ENCODE results near the gene LNX2. TPM values are rescaled to one million over a fixed set of nuclear protein-coding genes. Genes with fewer than 3 reads are reported as not detected.
A peak's percentile ranks its signal among the peaks of the same experiment; 100 is the strongest.

The LNX2 gene
- total and polyA plus RNA-seq, 3 experiments from 2014 or later: 4.4 to 5.0 (median 4.7) TPM

- Mint-ChIP-seq H3K4me1 (no peaks in the 10 kb centered on the region), H3K27ac (no peak overlapping the region), H3K9me3 (no peaks in the 10 kb centered on the region), H3K4me3 (no peak overlapping the region), H3K36me3 (peaks cover 0 to 1% (median 0%) of the 10 kb centered on the region in 3 donors), H3K27me3 (peaks cover 10 to 24% of the 10 kb centered on the region in 2 donors)
- ChIA-PET POLR2A (no interaction called here), CTCF (no interaction called here)
- DNase-seq: no peak
- no peak overlapping the region for H3K27ac ChIP-seq (ENCODE audit: low read depth, low read length)
- H3K27me3 ChIP-seq (ENCODE audit: insufficient read depth, low read length, poor library complexity, severe bottlenecking): no peaks in the 10 kb centered on the region
- H3K4me3 ChIP-seq (ENCODE audit: low read length): no peak overlapping the region
- no peaks in the 10 kb centered on the region for H3K9me3 ChIP-seq (ENCODE audit: low read length)
- no peaks in the 10 kb centered on the region for H3K4me1 ChIP-seq (ENCODE audit: insufficient read depth, low read length)
- H3K36me3 ChIP-seq (ENCODE audit: insufficient read depth, low read length): no peaks in the 10 kb centered on the region
Observed at GRCh38 chr13:27508802-27509201, 111.5 kb downstream of the LNX2 start.

GRCh38 chr13:27505792-27506191 lies 114.5 kb downstream of the LNX2 start:
- no peak overlapping the region for H3K4me3 ChIP-seq (ENCODE audit: low read length)
- ChIA-PET POLR2A (no interaction called here), CTCF (no interaction called here)
- Mint-ChIP-seq H3K27me3 (peaks cover 10 to 15% of the 10 kb centered on the region in 2 donors), H3K4me1 (no peaks in the 10 kb centered on the region), H3K9me3 (no peaks in the 10 kb centered on the region), H3K4me3 (no peak overlapping the region), H3K36me3 (peaks cover 0 to 1% (median 0%) of the 10 kb centered on the region in 3 donors), H3K27ac (no peak overlapping the region)
- peaks cover 3% of the 10 kb centered on the region for H3K27me3 ChIP-seq (ENCODE audit: insufficient read depth, low read length, poor library complexity, severe bottlenecking)
- no peaks in the 10 kb centered on the region for H3K4me1 ChIP-seq (ENCODE audit: insufficient read depth, low read length)
- no peaks in the 10 kb centered on the region for H3K36me3 ChIP-seq (ENCODE audit: insufficient read depth, low read length)
- no peak for DNase-seq
- no peak overlapping the region for H3K27ac ChIP-seq (ENCODE audit: low read depth, low read length)
- no peaks in the 10 kb centered on the region for H3K9me3 ChIP-seq (ENCODE audit: low read length)

GRCh38 chr13:27504868-27505194 lies 115.5 kb downstream of the LNX2 start:
- no peaks in the 10 kb centered on the region for H3K36me3 ChIP-seq (ENCODE audit: insufficient read depth, low read length)
- no peak overlapping the region for H3K27ac ChIP-seq (ENCODE audit: low read depth, low read length)
- H3K27me3 ChIP-seq (ENCODE audit: insufficient read depth, low read length, poor library complexity, severe bottlenecking): peaks cover 3% of the 10 kb centered on the region
- Mint-ChIP-seq H3K36me3 (peaks cover 0 to 1% (median 0%) of the 10 kb centered on the region in 3 donors), H3K27ac (peak overlapping the region in 1 of 8 donors; percentile 45), H3K4me1 (no peaks in the 10 kb centered on the region), H3K9me3 (no peaks in the 10 kb centered on the region), H3K4me3 (no peak overlapping the region), H3K27me3 (peaks cover 5 to 13% of the 10 kb centered on the region in 2 donors)
- no peak overlapping the region for H3K4me3 ChIP-seq (ENCODE audit: low read length)
- DNase-seq: no peak
- no peaks in the 10 kb centered on the region for H3K4me1 ChIP-seq (ENCODE audit: insufficient read depth, low read length)
- POLR2A ChIA-PET: no interaction called here
- CTCF ChIA-PET: no interaction called here
- H3K9me3 ChIP-seq (ENCODE audit: low read length): no peaks in the 10 kb centered on the region

- Histone ChIP-seq H3K4me3 (ENCODE audit: low read length) (no peak overlapping the region), H3K4me1 (ENCODE audit: insufficient read depth, low read length) (no peaks in the 10 kb centered on the region), H3K27me3 (ENCODE audit: insufficient read depth, low read length, poor library complexity, severe bottlenecking) (peaks cover 3% of the 10 kb centered on the region), H3K27ac (ENCODE audit: low read depth, low read length) (no peak overlapping the region), H3K9me3 (ENCODE audit: low read length) (no peaks in the 10 kb centered on the region), H3K36me3 (ENCODE audit: insufficient read depth, low read length) (no peaks in the 10 kb centered on the region)
- CTCF ChIA-PET: no interaction called here
- POLR2A ChIA-PET: no interaction called here
- Mint-ChIP-seq H3K4me3 (no peak overlapping the region), H3K27me3 (peaks cover 4 to 7% of the 10 kb centered on the region in 2 donors), H3K36me3 (no peaks in the 10 kb centered on the region), H3K4me1 (no peaks in the 10 kb centered on the region), H3K9me3 (no peaks in the 10 kb centered on the region), H3K27ac (peak overlapping the region in 3 of 8 donors; percentile 18 to 45 (median 44))
- no peak for DNase-seq
Observed at GRCh38 chr13:27504128-27504867, 116.0 kb downstream of the LNX2 start.

GRCh38 chr13:27500806-27501534 lies 119.4 kb downstream of the LNX2 start:
- DNase-seq: no peak
- CTCF ChIA-PET: no interaction called here
- POLR2A ChIA-PET: no interaction called here
- Histone ChIP-seq H3K27me3 (ENCODE audit: insufficient read depth, low read length, poor library complexity, severe bottlenecking) (peaks cover 3% of the 10 kb centered on the region), H3K9me3 (ENCODE audit: low read length) (no peaks in the 10 kb centered on the region), H3K36me3 (ENCODE audit: insufficient read depth, low read length) (no peaks in the 10 kb centered on the region), H3K4me3 (ENCODE audit: low read length) (no peak overlapping the region), H3K27ac (ENCODE audit: low read depth, low read length) (no peak overlapping the region), H3K4me1 (ENCODE audit: insufficient read depth, low read length) (no peaks in the 10 kb centered on the region)
- no peaks in the 10 kb centered on the region for H3K4me1 Mint-ChIP-seq
- no peak overlapping the region for H3K4me3 Mint-ChIP-seq
- peaks cover 4% of the 10 kb centered on the region in 2 donors for H3K27me3 Mint-ChIP-seq
- no peaks in the 10 kb centered on the region for H3K36me3 Mint-ChIP-seq
- H3K27ac Mint-ChIP-seq: no peak overlapping the region
- H3K9me3 Mint-ChIP-seq: no peaks in the 10 kb centered on the region

GRCh38 chr13:27497563-27498230 lies 122.6 kb downstream of the LNX2 start:
- no peaks in the 10 kb centered on the region for H3K36me3 Mint-ChIP-seq
- ChIA-PET POLR2A (no interaction called here), CTCF (no interaction called here)
- Histone ChIP-seq H3K4me1 (ENCODE audit: insufficient read depth, low read length) (no peaks in the 10 kb centered on the region), H3K9me3 (ENCODE audit: low read length) (no peaks in the 10 kb centered on the region), H3K36me3 (ENCODE audit: insufficient read depth, low read length) (no peaks in the 10 kb centered on the region), H3K4me3 (ENCODE audit: low read length) (no peak overlapping the region), H3K27me3 (ENCODE audit: insufficient read depth, low read length, poor library complexity, severe bottlenecking) (peaks cover 3% of the 10 kb centered on the region), H3K27ac (ENCODE audit: low read depth, low read length) (no peak overlapping the region)
- no peak overlapping the region for H3K4me3 Mint-ChIP-seq
- H3K4me1 Mint-ChIP-seq: no peaks in the 10 kb centered on the region
- no peak for DNase-seq
- peaks cover 1 to 3% of the 10 kb centered on the region in 2 donors for H3K27me3 Mint-ChIP-seq
- peak overlapping the region in 1 of 8 donors; percentile 9 for H3K27ac Mint-ChIP-seq
- H3K9me3 Mint-ChIP-seq: no peaks in the 10 kb centered on the region

GRCh38 chr13:27496536-27497273 lies 123.6 kb downstream of the LNX2 start:
- POLR2A ChIA-PET: no interaction called here
- H3K27ac ChIP-seq (ENCODE audit: low read depth, low read length): no peak overlapping the region

More at GRCh38 chr13:27496536-27497273, 123.6 kb downstream of the LNX2 start:
- Mint-ChIP-seq H3K9me3 (no peaks in the 10 kb centered on the region), H3K27me3 (peaks cover 0 to 1% of the 10 kb centered on the region in 2 donors), H3K27ac (no peak overlapping the region), H3K4me1 (no peaks in the 10 kb centered on the region), H3K36me3 (no peaks in the 10 kb centered on the region), H3K4me3 (no peak overlapping the region)
- DNase-seq: no peak
- Histone ChIP-seq H3K9me3 (ENCODE audit: low read length) (no peaks in the 10 kb centered on the region), H3K4me3 (ENCODE audit: low read length) (no peak overlapping the region), H3K4me1 (ENCODE audit: insufficient read depth, low read length) (no peaks in the 10 kb centered on the region), H3K36me3 (ENCODE audit: insufficient read depth, low read length) (no peaks in the 10 kb centered on the region), H3K27me3 (ENCODE audit: insufficient read depth, low read length, poor library complexity, severe bottlenecking) (no peaks in the 10 kb centered on the region)
- CTCF ChIA-PET: interaction anchor here (1.4 to 1.9 kb wide), 2 partner anchors 36 to 135 kb away, joined by 4 to 5 read pairs; no protein-coding TSS in a partner anchor
